IPS-20b (cell line): ENCODE data around the gene DNM2.

Source experiments
- H3K27ac ChIP-seq: one replicate; pipeline ENCODE4 v1.5.1; 2013; ENCODE audit warnings: low read length
- H3K27me3 ChIP-seq: 2 replicates; pipeline ENCODE4 v1.6.1; 2013; ENCODE audit warnings: mild to moderate bottlenecking, low read length, inconsistent platforms; ENCODE audit not compliant: insufficient read depth
- H3K36me3 ChIP-seq: 2 replicates; pipeline ENCODE4 v1.6.1; 2013; ENCODE audit warnings: low read depth, mild to moderate bottlenecking, inconsistent platforms, low read length, moderate library complexity; ENCODE audit not compliant: insufficient read depth
- H3K4me1 ChIP-seq: 2 replicates; pipeline ENCODE4 v1.6.1; 2013; ENCODE audit warnings: mild to moderate bottlenecking, control low read depth, inconsistent platforms, low read length, moderate library complexity; ENCODE audit not compliant: insufficient read depth
- H3K4me3 ChIP-seq: 2 replicates; pipeline ENCODE4 v1.5.1; 2013; ENCODE audit warnings: mild to moderate bottlenecking, low read length, inconsistent platforms
- H3K9ac ChIP-seq: 2 replicates; pipeline ENCODE4 v1.6.1; 2013; ENCODE audit warnings: low read depth, mild to moderate bottlenecking, inconsistent platforms, low read length, moderate library complexity
- H3K9me3 ChIP-seq: 2 replicates; pipeline ENCODE4 v1.6.1; 2013; ENCODE audit warnings: mild to moderate bottlenecking, low read depth, low read length, inconsistent platforms; ENCODE audit not compliant: insufficient read depth

Gene DNM2

GRCh38 chr19:10761443-10762250, 43.8 kb downstream of the DNM2 start:
- Histone ChIP-seq H3K36me3 (peaks cover 9% of the 10 kb centered on the region; the same call in 1 of the 2 replicates), H3K9ac (no peak overlapping the region), H3K27me3 (no peaks in the 10 kb centered on the region), H3K27ac (no peak overlapping the region), H3K9me3 (no peaks in the 10 kb centered on the region), H3K4me3 (no peak overlapping the region), H3K4me1 (peaks cover 3% of the 10 kb centered on the region; the same call in 1 of the 2 replicates)

GRCh38 chr19:10762656-10763055, 44.8 kb downstream of the DNM2 start:
- Histone ChIP-seq H3K9ac (no peak overlapping the region), H3K27ac (no peak overlapping the region), H3K27me3 (no peaks in the 10 kb centered on the region), H3K9me3 (no peaks in the 10 kb centered on the region), H3K4me1 (peaks cover 3% of the 10 kb centered on the region; the same call in 1 of the 2 replicates), H3K36me3 (peaks cover 9% of the 10 kb centered on the region; the same call in 1 of the 2 replicates), H3K4me3 (no peak overlapping the region)

- Histone ChIP-seq H3K9ac (no peak overlapping the region), H3K27me3 (no peaks in the 10 kb centered on the region), H3K9me3 (no peaks in the 10 kb centered on the region), H3K4me1 (peaks cover 3% of the 10 kb centered on the region; the same call in 1 of the 2 replicates), H3K27ac (no peak overlapping the region), H3K4me3 (no peak overlapping the region), H3K36me3 (peaks cover 9% of the 10 kb centered on the region; the same call in 1 of the 2 replicates)
Observed at GRCh38 chr19:10763411-10763810, 45.5 kb downstream of the DNM2 start.

GRCh38 chr19:10763828-10764339, 46.0 kb downstream of the DNM2 start:
- no peak overlapping the region for H3K9ac ChIP-seq
- H3K36me3 ChIP-seq: peaks cover 9% of the 10 kb centered on the region; the same call in 1 of the 2 replicates
- no peak overlapping the region for H3K27ac ChIP-seq
- H3K27me3 ChIP-seq: no peaks in the 10 kb centered on the region
- peaks cover 3% of the 10 kb centered on the region; the same call in 1 of the 2 replicates for H3K4me1 ChIP-seq
- H3K9me3 ChIP-seq: no peaks in the 10 kb centered on the region
- no peak overlapping the region for H3K4me3 ChIP-seq

GRCh38 chr19:10764340-10764894, 46.5 kb downstream of the DNM2 start:
- H3K9me3 ChIP-seq: no peaks in the 10 kb centered on the region
- no peak overlapping the region for H3K9ac ChIP-seq
- H3K27ac ChIP-seq: no peak overlapping the region
- H3K36me3 ChIP-seq: peaks cover 9% of the 10 kb centered on the region; the same call in 1 of the 2 replicates
- H3K27me3 ChIP-seq: no peaks in the 10 kb centered on the region
- H3K4me3 ChIP-seq: no peak overlapping the region
- H3K4me1 ChIP-seq: peaks cover 3% of the 10 kb centered on the region; the same call in 1 of the 2 replicates

GRCh38 chr19:10766049-10766623, 48.3 kb downstream of the DNM2 start:
- Histone ChIP-seq H3K4me1 (peaks cover 3% of the 10 kb centered on the region; the same call in 1 of the 2 replicates), H3K27ac (no peak overlapping the region), H3K4me3 (no peak overlapping the region), H3K9me3 (no peaks in the 10 kb centered on the region), H3K36me3 (peaks cover 9% of the 10 kb centered on the region; the same call in 1 of the 2 replicates), H3K9ac (no peak overlapping the region), H3K27me3 (no peaks in the 10 kb centered on the region)

- H3K4me1 ChIP-seq: peaks cover 3% of the 10 kb centered on the region; the same call in 1 of the 2 replicates
- no peaks in the 10 kb centered on the region for H3K9me3 ChIP-seq
- peaks cover 3% of the 10 kb centered on the region; the same call in 1 of the 2 replicates for H3K36me3 ChIP-seq
- no peaks in the 10 kb centered on the region for H3K27me3 ChIP-seq
- no peak overlapping the region for H3K9ac ChIP-seq
- H3K4me3 ChIP-seq: no peak overlapping the region
- H3K27ac ChIP-seq: no peak overlapping the region
Observed at GRCh38 chr19:10766671-10767201, 48.9 kb downstream of the DNM2 start.

GRCh38 chr19:10767726-10768125, 49.8 kb downstream of the DNM2 start:
- Histone ChIP-seq H3K27ac (no peak overlapping the region), H3K9me3 (no peaks in the 10 kb centered on the region), H3K36me3 (peaks cover 5% of the 10 kb centered on the region), H3K27me3 (no peaks in the 10 kb centered on the region), H3K9ac (no peak overlapping the region), H3K4me1 (0 out of 2 replicates have a peak, but pooled peaks cover under 1% of the 10 kb centered on the region), H3K4me3 (no peak overlapping the region)

- Histone ChIP-seq H3K9me3 (no peaks in the 10 kb centered on the region), H3K27me3 (no peaks in the 10 kb centered on the region), H3K4me3 (no peak overlapping the region), H3K27ac (no peak overlapping the region), H3K4me1 (no peaks in the 10 kb centered on the region), H3K36me3 (peaks cover 8% of the 10 kb centered on the region), H3K9ac (no peak overlapping the region)
Observed at GRCh38 chr19:10768369-10768768, 50.5 kb downstream of the DNM2 start.

- Histone ChIP-seq H3K9me3 (no peaks in the 10 kb centered on the region), H3K4me3 (no peak overlapping the region), H3K4me1 (no peaks in the 10 kb centered on the region), H3K36me3 (peaks cover 12% of the 10 kb centered on the region), H3K27me3 (no peaks in the 10 kb centered on the region), H3K9ac (no peak overlapping the region), H3K27ac (no peak overlapping the region)
Observed at GRCh38 chr19:10768936-10769335, 51.1 kb downstream of the DNM2 start.
